Uterus (tissue), 2 donors: ENCODE data around the gene USP21.

Experiments used
- POLR2A ChIP-seq, 2 donors: fragments of 450-650 bp; IDR thresholded peaks; one replicate each; pipeline ENCODE4 v1.6.1; 2016; ENCODE audit warnings: antibody characterized with exemption in 2 of 2, mild to moderate bottlenecking in 1 of 2, moderate library complexity in 1 of 2
- TF ChIP-seq, protein P1 (sequence below), 4 experiments: fragments of 200-600 bp in 2 of 4; fragments of 450-650 bp in 2 of 4; sonication (generic) in 2 of 4; IDR thresholded peaks; one replicate each; pipeline ENCODE4 v1.5.1; 2016 to 2019; ENCODE audit warnings: antibody characterized with exemption in 4 of 4, mild to moderate bottlenecking in 2 of 4, moderate library complexity in 1 of 4

DNA sequence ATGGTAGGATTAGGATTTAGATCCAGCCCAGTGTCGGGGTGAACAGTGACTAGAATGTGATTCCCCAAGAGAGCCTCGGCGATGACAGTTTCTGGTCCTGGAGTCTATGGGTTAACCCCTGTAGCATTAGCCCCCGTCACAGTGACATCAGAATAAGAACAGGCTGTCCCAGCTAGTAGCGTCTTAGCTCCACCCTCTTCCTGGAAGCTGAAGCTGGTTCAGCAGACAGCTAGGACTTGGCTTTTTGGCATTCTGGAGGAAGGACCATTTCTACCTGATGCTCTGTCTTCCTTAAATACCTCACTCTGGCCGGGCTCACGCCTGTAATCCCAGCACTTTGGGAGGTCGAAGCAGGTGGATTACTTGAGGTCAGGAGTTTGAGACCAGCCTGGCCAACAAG lies 47.9 kb downstream of the USP21 start:
- TF ChIP-seq, protein P1, sequence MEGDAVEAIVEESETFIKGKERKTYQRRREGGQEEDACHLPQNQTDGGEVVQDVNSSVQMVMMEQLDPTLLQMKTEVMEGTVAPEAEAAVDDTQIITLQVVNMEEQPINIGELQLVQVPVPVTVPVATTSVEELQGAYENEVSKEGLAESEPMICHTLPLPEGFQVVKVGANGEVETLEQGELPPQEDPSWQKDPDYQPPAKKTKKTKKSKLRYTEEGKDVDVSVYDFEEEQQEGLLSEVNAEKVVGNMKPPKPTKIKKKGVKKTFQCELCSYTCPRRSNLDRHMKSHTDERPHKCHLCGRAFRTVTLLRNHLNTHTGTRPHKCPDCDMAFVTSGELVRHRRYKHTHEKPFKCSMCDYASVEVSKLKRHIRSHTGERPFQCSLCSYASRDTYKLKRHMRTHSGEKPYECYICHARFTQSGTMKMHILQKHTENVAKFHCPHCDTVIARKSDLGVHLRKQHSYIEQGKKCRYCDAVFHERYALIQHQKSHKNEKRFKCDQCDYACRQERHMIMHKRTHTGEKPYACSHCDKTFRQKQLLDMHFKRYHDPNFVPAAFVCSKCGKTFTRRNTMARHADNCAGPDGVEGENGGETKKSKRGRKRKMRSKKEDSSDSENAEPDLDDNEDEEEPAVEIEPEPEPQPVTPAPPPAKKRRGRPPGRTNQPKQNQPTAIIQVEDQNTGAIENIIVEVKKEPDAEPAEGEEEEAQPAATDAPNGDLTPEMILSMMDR (IDR thresholded peaks at IDR 0.05): no peak
- peak in 1 of 2 donors; percentile 34 for TF ChIP-seq POLR2A (IDR thresholded peaks at IDR 0.05)
